ENCODE data around the gene PCBP1. TPM values are rescaled to one million over a fixed set of nuclear protein-coding genes. Genes with fewer than 3 reads are reported as not detected.

Gene PCBP1
- total RNA-seq, 1 experiment from 2014 or later: 276 TPM

DNA sequence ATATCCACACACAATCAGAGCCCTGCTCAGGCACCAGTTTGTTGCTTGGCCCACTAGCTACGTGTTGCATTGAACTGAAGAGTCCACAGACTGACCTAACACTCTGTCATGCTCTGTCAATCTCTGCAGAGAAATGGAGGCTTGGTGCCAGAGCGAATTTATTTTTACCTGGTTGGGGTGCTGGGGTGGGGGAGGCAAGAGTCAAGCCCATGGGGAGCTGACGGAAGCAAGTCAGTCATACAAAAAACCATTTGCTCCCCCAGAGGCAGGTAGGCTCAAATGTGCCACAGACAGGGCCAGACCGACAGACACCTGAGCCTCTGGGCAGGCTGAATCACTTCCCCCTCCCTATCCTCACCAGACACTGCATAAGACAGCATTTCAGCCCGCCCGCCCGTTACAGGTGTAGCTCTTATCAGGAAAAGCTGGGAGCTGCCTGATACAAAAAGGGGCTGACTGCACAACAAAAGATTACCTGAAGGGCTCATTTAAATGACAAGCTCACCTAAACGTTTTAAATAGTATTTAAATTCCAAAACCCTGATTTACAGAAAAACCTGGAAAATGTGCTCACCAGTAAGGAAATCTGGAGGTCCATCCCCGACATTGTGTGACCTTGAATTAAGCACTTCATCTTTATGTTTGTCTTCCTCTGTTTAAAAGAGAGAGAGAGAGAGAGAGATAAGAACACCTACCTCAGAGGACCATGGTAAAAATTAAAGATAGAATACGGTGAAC is 2.1 kb upstream of the PCBP1 start:
- in situ Hi-C loops (cut with HindIII; ENCODE audit: low pct_unique_long_range_greater_than_20kb, low sequenced_read_pairs) (no loop called here), intact Hi-C loops (cut with micrococcal nuclease; ENCODE audit: unreplicated experiment) (loop anchor here (5.0 kb wide), 1 partner anchor 57 kb away; no protein-coding TSS in a partner anchor)
- CTCF ChIA-PET: no interaction called here
- Histone ChIP-seq H3K9me3 (ENCODE audit: control insufficient read depth, insufficient read depth, low read depth, low read length) (no peaks in the 10 kb centered on the region), H3K27ac (ENCODE audit: low read length) (peak overlapping the region; percentile 100), H3K36me3 (ENCODE audit: control insufficient read depth, insufficient read depth, low read length) (peaks cover 24% of the 10 kb centered on the region), H3K27me3 (ENCODE audit: control insufficient read depth, insufficient read depth, low read length) (no peaks in the 10 kb centered on the region), H3K4me3 (ENCODE audit: low read depth in 2 of 2, low read length in 2 of 2) (no peak overlapping the region), H3K4me1 (ENCODE audit: control insufficient read depth, insufficient read depth, low read length) (peaks cover 29% of the 10 kb centered on the region)
- TF ChIP-seq TCF7L2 (IDR thresholded peaks at IDR 0.05; ENCODE audit: low read depth, low read length) (no peak), POLR2AphosphoS5 (IDR thresholded peaks at IDR 0.05; ENCODE audit: low read depth, low read length) (no peak), SIN3A (IDR thresholded peaks at IDR 0.05; ENCODE audit: borderline replicate concordance, insufficient read depth, low read depth, low read length) (no peak)
- TF ChIP-seq, protein P1, sequence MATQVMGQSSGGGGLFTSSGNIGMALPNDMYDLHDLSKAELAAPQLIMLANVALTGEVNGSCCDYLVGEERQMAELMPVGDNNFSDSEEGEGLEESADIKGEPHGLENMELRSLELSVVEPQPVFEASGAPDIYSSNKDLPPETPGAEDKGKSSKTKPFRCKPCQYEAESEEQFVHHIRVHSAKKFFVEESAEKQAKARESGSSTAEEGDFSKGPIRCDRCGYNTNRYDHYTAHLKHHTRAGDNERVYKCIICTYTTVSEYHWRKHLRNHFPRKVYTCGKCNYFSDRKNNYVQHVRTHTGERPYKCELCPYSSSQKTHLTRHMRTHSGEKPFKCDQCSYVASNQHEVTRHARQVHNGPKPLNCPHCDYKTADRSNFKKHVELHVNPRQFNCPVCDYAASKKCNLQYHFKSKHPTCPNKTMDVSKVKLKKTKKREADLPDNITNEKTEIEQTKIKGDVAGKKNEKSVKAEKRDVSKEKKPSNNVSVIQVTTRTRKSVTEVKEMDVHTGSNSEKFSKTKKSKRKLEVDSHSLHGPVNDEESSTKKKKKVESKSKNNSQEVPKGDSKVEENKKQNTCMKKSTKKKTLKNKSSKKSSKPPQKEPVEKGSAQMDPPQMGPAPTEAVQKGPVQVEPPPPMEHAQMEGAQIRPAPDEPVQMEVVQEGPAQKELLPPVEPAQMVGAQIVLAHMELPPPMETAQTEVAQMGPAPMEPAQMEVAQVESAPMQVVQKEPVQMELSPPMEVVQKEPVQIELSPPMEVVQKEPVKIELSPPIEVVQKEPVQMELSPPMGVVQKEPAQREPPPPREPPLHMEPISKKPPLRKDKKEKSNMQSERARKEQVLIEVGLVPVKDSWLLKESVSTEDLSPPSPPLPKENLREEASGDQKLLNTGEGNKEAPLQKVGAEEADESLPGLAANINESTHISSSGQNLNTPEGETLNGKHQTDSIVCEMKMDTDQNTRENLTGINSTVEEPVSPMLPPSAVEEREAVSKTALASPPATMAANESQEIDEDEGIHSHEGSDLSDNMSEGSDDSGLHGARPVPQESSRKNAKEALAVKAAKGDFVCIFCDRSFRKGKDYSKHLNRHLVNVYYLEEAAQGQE (IDR thresholded peaks at IDR 0.05; ENCODE audit: insufficient read depth in 1 of 2, low read depth in 2 of 2, low read length in 1 of 2): no peak
- TF ChIP-seq, protein P2, sequence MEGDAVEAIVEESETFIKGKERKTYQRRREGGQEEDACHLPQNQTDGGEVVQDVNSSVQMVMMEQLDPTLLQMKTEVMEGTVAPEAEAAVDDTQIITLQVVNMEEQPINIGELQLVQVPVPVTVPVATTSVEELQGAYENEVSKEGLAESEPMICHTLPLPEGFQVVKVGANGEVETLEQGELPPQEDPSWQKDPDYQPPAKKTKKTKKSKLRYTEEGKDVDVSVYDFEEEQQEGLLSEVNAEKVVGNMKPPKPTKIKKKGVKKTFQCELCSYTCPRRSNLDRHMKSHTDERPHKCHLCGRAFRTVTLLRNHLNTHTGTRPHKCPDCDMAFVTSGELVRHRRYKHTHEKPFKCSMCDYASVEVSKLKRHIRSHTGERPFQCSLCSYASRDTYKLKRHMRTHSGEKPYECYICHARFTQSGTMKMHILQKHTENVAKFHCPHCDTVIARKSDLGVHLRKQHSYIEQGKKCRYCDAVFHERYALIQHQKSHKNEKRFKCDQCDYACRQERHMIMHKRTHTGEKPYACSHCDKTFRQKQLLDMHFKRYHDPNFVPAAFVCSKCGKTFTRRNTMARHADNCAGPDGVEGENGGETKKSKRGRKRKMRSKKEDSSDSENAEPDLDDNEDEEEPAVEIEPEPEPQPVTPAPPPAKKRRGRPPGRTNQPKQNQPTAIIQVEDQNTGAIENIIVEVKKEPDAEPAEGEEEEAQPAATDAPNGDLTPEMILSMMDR (IDR thresholded peaks at IDR 0.05): no peak
- POLR2A ChIA-PET: interaction anchor here (0.6 to 0.9 kb wide), 2 partner anchors 12 to 39 kb away, joined by 3 to 4 read pairs; no protein-coding TSS in a partner anchor
- DNase-seq (ENCODE audit: low read depth, low spot score) (no peak), ATAC-seq (no peak)
- BruUV-seq (replicated peaks): no TSS peak

DNA sequence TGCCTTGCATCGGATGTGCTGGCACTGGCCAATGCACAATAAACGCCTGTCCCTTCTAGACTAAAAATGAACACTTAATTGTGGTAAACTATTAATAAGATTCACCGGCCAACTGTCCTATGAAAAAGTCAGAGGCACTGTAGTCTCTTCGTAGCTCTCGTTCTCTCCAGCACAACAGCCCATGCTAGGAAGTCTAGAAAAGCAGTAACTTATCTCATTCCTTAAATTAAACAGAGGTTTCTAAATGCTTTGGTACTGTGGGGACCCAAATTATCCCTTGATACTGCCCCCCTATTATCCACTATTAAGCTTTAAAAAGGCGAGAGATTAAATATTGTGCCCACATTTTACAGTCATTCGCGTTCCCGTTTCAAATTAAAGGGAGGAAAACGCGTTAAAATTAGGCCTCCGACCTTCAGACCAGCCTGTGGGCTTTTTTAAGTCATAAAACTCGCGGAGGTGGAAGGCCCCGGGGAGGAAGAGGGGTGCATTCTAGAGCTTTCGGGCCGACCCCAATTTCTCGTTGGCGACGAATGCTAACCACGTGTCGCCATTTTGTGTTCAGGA is 1.5 kb upstream of the PCBP1 start:
- in situ Hi-C loops (cut with HindIII; ENCODE audit: low pct_unique_long_range_greater_than_20kb, low sequenced_read_pairs) (no loop called here), intact Hi-C loops (cut with micrococcal nuclease; ENCODE audit: unreplicated experiment) (loop anchor here (5.0 kb wide), 1 partner anchor 57 kb away; no protein-coding TSS in a partner anchor)
- POLR2A ChIA-PET: interaction anchor here (0.9 kb wide), 1 partner anchor 38 kb away, joined by 4 read pairs; no protein-coding TSS in a partner anchor
- TF ChIP-seq, protein P1 (IDR thresholded peaks at IDR 0.05; ENCODE audit: insufficient read depth in 1 of 2, low read depth in 2 of 2, low read length in 1 of 2): 0 out of 4 replicates have a peak, but pooled peaks of 1 of the 2 experiments have one; percentile 9
- TF ChIP-seq POLR2AphosphoS5 (IDR thresholded peaks at IDR 0.05; ENCODE audit: low read depth, low read length) (no peak), TCF7L2 (IDR thresholded peaks at IDR 0.05; ENCODE audit: low read depth, low read length) (no peak), SIN3A (IDR thresholded peaks at IDR 0.05; ENCODE audit: borderline replicate concordance, insufficient read depth, low read depth, low read length) (no peak)
- TF ChIP-seq, protein P2 (IDR thresholded peaks at IDR 0.05): no peak
- H3K27ac ChIP-seq (ENCODE audit: low read length): peak overlapping the region; percentile 100
- CTCF ChIA-PET: no interaction called here
- H3K36me3 ChIP-seq (ENCODE audit: control insufficient read depth, insufficient read depth, low read length): peaks cover 22% of the 10 kb centered on the region
- no peaks in the 10 kb centered on the region for H3K9me3 ChIP-seq (ENCODE audit: control insufficient read depth, insufficient read depth, low read depth, low read length)
- no peaks in the 10 kb centered on the region for H3K27me3 ChIP-seq (ENCODE audit: control insufficient read depth, insufficient read depth, low read length)
- DNase-seq (ENCODE audit: low read depth, low spot score): no peak
- BruUV-seq (replicated peaks): TSS peak; percentile 87
- ATAC-seq: no peak
- H3K4me3 ChIP-seq (ENCODE audit: low read depth in 2 of 2, low read length in 2 of 2): peak overlapping the region; percentile 74 to 75
- peaks cover 29% of the 10 kb centered on the region for H3K4me1 ChIP-seq (ENCODE audit: control insufficient read depth, insufficient read depth, low read length)
